DOHH2 (cell line): ENCODE data around the gene TMEM52B.

ENCODE experiments used
- EZH2phosphoT487 ChIP-seq: fragments of 200-600 bp; sonication (generic); IDR thresholded peaks from 2 replicates; pipeline ENCODE4 v1.6.1; 2017; ENCODE audit warnings: borderline replicate concordance, mild to moderate bottlenecking, antibody characterized with exemption, low read length, moderate library complexity, mixed read lengths
- TF ChIP-seq, protein P1 (sequence below): fragments of 200-600 bp; sonication (generic); IDR thresholded peaks from one replicate; pipeline ENCODE4 v1.5.1; 2014; ENCODE audit warnings: antibody characterized with exemption, mild to moderate bottlenecking, low read depth, low read length; ENCODE audit not compliant: poor library complexity, severe bottlenecking

DNA sequence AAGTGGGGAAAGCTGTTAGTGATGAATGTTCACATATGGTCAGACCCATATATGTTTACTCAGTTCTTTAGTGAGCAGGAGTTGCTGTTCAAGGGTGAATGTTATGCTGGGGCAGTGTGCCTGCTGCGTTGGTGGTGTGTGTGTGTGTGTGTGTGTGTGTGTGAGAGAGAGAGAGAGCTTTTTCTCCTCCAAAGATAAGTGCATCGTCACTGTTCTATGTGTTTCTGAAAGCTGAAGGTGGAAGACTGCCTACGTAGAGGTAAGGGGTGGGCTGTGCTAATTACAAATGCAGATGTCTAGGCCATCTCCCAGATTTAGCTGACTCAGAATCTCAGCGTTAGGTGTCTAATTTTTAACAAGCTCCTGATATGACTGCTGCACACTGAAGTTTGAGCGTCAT, 44.4 kb downstream of the TMEM52B start:
- TF ChIP-seq, protein P1, sequence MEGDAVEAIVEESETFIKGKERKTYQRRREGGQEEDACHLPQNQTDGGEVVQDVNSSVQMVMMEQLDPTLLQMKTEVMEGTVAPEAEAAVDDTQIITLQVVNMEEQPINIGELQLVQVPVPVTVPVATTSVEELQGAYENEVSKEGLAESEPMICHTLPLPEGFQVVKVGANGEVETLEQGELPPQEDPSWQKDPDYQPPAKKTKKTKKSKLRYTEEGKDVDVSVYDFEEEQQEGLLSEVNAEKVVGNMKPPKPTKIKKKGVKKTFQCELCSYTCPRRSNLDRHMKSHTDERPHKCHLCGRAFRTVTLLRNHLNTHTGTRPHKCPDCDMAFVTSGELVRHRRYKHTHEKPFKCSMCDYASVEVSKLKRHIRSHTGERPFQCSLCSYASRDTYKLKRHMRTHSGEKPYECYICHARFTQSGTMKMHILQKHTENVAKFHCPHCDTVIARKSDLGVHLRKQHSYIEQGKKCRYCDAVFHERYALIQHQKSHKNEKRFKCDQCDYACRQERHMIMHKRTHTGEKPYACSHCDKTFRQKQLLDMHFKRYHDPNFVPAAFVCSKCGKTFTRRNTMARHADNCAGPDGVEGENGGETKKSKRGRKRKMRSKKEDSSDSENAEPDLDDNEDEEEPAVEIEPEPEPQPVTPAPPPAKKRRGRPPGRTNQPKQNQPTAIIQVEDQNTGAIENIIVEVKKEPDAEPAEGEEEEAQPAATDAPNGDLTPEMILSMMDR = no peak
- TF ChIP-seq EZH2phosphoT487 = no peak
